Stimulated activated CD4-positive, alpha-beta T cell treated with anti-CD3 and anti-CD28 coated beads, TNF-alpha, amount 100 ng/mL, for 4 hours (primary cell): ENCODE results near the gene FCN3.

Source experiments
- DNase-seq, 3 experiments: peaks; one replicate each; pipeline ENCODE4 v3.0.0-alpha.2; 2020; ENCODE audit warnings: low read depth in 3 of 3

The FCN3 gene

DNA sequence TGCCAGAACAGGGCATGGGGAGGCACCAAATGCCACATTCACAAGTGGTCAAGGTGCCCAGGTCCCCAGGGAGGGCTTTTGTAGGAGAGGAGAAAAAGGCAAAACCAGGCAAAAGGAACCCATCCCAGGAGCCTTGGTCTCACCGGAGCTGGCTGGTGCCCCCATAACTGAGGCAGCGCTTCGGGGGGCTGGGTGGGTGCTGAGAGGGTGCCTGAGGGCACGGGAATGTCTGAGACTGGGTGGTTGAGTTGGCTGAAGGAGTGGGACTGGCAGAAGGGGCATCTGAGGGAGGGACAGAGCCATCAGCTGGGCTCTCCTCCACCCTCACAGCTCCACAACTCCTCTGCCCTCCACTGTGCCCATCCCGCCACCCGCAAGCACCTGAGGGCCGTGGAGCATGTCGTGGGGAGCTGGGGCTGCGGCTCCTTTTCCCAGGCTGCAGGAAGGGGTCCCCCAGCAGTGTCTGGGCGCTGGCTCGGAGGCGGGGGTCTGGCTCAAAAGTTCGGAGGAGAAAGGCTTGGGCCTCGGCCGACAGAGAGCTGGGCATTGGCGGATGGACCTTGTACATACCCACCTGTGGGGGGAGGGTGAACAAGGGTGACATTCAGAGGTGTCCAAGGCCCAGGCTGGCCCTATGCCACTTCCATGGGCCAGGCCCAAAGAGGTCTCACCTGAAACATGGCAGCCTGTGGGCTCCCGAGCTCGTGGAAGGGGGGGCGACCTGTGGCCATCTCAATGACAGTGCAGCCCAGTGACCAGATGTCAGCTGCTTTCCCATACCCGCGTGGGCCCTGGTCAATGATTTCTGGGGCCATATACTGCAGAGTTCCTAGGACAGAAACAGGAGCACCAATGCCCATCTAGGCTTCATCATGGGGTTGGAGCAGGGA, 16.3 kb downstream of the FCN3 start:
- DNase-seq: no peak

DNA sequence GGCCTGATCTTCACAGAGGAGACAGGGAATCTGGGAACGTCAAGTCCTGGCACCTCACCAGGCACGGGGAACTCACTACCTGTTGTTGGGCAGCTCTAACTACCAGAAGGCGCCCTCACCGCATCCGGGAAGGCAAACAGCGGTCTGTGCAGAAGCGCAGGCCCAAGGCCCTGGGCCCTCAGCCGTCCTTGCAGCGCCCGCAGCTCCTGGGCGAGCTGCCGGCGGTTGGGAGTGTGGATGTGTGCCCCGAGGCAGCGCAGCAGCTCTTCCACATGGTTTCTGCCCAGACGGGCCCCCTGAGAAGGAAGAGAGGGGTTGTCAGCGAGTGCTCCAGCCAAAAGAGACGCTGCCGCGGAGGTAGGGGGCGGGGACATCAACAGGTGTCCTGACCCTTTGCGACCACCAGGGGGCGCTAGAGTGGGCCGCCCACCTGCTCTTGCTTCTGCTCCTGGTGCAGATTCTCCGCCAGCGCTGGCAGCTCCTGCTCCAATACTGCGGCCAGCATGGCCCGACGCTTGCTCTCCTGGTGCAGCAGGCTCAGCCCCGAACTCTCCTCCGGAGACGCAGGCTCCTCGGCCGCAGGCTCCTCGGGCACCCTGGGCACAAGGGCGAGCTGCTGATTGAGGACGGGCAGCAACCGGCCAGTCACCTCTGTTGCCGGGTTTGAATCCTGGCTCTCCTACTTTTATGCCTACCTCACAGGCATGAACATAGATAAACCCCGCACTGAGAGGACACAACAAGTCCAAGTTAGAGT, 17.2 kb downstream of the FCN3 start:
- DNase-seq: peak; percentile 63 to 75 (median 65)

DNA sequence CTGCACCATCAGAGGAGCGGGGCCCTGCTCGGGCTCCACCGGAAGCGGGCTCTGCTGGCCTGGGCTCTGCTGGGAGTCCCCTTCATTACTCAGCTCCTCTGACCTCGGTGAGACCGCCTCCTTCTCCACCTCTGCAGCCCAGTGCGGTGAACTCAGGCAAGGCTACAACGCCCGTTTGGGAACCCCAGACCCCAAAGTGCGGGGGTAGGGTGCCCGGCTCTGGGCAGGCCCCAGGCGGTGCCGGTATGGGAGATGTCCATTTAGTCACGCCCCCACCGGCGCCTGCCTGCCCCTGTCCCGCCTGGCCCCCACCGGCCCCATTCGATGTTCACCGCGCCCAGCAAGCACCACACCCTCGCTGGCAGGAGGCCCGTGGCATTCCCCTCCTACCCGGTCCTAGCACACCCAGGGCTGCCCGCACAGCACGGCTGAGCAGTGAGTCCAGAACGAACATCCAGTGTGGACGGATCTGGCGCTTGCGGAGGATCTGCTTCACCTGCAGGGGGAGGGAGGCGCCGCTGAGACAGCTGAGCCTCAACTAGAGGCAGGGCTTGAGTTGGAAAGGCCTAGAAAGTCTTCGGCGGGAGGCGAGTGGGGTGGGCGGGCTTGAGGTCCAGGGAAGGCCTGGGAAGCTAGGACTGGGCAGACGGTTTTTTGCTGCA, 17.9 kb downstream of the FCN3 start:
- DNase-seq: no peak

DNA sequence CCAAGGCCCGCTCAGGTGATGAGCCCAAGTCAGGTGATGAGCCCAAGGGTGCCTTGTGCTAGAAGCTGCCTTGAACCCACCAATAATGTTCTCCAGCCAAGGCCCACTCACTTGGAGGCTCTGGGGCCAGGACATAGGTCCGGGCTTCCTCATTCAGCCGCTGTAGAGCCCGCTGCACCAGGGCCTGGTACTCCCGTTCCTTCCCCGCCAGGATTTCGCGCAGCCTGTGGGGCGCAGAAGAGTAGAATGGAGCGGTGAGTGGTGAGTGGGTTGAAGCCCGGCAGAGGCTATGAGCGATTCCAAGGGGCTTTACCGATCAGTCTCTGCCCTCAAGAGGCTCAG, 18.4 kb downstream of the FCN3 start:
- no peak for DNase-seq

DNA sequence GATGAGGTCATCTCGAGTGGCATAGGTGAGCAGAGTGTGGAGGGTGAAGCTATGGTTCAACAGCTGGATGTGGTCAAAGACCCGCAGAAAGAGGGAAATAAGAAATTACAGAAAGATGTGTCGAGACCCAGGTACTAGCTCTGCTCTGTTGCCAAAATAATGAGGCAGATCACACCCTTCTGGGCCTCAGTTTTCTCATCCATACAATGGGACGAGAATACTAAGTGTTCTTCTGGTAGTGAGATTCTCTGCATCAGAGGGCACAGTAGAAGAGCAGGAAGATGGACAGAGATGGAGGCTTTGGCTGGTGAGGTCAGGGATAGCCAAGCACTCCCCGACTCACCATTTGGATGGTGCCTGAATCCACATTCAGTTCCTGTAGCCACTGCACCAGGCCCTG, 18.9 kb downstream of the FCN3 start:
- DNase-seq: no peak

DNA sequence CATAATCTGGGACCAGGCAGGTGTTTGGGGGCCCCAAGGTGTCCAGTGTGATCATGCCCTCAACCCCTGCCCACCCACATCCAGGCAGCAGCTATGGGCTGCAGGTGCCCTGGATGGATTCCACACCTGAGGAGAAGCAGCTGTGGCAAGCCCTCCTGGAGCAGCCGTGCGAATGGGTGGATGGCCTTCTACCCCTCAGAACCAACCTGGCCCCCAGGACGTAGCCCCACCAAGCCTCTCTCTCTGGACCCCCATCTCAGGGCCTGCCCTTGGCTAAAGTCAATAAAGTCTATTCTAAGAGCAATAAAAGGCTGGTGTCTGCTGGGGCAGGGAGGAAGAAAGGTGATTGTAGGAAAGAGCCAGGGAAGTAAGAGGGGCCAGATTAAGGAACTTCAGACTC, 21.0 kb downstream of the FCN3 start:
- no peak for DNase-seq

DNA sequence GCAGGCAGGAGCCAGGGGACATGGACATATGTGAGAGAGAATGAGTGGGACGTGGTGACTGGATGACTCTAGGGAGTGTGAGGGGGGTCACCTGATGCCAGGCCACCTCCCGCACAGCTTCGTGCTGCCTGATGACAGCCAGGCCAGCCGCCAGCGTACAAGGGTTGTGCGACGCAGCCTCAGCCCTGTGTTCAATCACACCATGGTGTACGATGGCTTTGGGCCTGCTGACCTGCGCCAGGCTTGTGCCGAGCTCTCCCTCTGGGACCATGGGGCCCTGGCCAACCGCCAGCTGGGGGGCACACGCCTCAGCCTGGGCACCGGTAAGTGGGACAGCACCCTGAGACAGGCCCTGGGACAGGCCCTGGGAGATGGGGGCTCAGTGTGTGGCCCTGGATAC, 21.5 kb downstream of the FCN3 start:
- DNase-seq: no peak

DNA sequence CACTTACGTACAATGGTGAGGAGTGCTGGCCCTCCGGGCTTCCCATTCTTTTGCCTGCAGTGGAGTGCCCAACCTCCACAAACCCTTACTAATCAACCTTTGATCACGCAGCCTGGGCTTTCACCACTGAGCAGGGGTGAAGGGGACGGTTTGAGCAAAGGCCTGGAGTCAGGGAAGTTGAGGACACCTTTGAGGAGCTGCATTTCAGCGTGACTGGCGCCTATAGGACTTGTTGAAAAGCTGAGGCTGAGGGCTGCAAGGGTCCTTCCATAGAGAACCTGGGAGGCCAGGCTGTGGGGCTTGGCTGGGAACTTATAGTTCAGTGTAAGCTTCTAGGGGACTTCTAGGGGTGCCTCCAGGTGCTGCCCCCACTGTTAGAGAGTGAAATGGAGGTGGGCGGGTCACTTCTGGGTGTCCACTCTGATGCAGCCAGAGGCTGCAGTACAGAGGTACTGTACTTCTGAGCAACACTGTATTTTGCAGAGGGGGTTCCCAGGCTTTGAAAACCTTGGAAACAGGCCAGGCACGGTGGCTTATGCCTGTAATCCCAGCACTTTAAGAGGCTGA, 23.0 kb downstream of the FCN3 start:
- no peak for DNase-seq

DNA sequence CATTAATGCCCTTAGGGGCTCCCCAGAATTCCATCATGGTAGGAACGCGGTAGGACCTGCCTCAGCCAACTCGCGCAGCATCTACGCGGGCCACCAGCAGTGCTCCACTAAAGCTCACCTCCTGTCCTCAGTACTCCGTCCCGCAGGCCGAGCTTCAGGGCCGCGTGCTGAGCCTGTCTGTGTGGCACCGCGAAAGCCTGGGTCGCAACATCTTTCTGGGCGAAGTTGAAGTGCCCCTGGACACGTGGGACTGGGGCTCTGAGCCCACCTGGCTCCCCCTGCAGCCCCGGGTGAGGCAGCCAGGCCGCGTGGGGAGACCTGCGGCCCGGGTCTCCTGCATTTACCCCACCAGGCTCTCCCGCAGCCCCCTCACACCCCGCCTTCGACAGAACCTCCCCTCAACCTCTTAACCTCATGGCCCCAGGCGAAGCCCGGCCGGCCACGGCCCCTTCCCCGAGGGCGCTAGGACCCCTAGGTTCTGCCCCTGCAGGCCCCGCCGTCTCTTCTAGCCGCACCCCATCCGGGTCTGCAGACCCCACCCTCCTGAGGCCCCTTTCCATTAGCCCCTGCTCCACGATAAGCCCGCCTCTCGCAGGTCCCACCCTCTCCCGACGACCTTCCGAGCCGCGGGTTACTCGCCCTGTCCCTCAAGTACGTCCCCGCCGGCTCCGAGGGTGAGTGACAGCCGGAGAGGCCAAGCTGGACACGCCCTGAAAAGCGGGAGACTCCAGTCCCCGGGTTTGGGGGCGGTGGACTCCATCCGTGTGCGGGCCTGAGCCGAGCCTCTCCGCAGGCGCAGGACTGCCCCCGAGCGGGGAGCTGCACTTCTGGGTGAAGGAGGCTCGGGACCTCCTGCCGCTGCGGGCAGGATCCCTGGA, 23.7 kb downstream of the FCN3 start:
- no peak for DNase-seq

DNA sequence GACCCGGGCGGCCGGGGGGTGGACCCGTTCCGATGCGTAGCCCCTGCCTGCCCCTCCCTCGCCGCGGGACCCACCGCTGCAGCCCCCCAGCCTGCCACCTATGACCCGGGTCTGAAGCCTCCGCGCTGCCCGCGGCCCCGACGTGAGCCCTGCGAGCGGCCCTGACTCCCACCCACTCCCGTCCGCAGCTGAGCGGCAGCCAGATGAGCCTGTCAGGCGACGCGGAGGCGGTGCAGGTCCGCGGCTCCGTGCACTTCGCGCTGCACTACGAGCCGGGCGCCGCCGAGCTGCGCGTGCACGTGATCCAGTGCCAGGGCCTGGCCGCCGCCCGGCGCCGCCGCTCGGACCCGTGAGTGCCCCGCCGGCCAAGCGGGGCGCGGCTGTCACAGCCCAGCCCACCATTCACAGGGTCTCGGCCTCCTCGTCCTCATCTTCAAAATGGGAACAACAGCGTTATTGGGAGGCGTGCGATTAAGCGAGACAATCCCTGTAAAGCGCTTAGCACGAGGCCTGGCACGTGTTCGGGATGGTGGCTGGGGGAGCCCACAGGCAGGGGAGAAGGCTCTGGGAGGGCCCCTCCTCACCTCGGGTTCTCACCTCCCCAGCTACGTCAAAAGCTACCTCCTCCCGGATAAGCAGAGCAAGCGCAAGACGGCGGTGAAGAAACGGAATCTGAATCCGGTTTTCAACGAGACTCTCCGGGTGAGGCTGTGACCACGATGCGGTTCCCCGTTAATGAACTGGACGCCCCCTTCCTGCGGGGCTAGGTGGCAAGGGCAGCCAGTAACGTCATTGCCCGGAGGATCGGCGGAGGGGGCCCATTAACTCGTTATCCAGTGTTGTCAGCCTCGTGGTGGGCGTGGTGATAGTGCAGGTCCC, 24.6 kb downstream of the FCN3 start:
- no peak for DNase-seq

DNA sequence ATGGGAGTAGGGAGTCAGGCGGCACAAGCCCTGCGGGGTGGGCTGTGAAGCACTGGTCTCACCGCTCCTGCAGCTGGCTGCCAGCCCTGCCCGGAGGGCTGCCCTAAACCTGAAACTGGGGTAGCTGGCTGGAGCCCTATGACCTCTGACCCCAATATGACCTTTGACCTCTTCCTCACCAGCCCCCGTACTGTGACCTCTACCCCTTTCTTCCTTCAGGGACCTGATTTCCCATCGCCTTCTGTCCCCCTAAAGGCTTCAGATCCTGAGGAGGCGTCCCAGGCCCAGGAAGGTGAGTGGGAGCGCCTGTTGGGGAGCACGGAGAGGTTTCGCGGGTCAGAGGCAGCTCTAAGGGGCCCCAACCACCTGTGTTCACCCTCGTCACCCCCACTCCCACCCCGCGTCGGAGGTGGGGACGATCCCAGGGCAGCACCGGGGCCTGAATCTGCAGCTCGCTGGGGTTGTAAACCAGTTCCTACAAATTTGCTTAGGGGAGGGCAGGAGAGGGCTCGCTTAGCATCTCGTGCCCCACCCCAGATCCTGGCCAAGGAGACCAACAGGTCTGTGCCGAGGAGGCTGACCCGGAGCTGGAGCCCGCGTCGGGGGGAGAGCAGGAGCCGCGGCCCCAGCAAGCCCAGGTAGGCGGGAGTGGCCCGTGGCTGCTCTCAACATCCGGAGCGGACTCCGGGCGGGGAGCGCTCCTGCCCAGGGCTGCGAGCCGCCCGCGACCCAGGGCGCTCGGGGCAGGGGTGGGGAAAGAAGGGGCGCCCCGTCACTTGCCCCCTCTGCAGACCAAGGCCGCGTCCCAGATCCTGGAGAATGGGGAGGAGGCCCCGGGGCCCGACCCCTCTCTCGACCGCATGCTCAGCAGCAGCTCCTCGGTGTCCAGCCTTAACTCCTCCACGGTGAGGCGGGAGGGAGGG, 25.5 kb downstream of the FCN3 start:
- DNase-seq: no peak

DNA sequence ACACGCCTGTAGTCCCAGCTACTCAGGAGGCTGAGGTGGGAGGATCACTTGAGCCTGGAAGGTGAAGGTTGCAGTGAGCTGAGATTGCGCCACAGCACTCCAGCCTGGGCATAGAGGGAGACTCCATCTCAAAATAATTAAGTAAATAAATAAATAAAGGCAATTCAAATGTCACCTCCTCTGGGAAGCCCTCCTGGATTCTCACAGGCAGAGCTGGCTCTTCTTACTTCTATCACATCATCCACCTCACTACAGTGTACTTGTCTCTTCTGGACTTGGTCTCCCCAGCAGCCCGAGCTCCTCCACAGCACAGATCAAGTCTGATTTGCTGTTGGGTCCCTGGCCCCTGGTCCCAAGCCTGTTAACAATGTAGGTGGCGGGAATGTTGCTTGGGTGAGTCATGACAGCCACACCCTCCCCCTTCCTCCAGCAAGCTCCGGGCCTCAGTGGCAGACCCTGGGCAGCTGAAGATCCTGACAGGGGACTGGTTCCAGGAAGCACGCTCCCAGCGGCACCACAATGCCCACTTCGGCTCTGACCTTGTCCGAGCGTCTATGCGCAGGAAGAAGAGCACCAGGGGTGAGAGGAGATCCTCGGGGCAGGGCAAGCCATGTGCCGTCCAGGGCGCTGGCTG, 27.5 kb downstream of the FCN3 start:
- DNase-seq: no peak

DNA sequence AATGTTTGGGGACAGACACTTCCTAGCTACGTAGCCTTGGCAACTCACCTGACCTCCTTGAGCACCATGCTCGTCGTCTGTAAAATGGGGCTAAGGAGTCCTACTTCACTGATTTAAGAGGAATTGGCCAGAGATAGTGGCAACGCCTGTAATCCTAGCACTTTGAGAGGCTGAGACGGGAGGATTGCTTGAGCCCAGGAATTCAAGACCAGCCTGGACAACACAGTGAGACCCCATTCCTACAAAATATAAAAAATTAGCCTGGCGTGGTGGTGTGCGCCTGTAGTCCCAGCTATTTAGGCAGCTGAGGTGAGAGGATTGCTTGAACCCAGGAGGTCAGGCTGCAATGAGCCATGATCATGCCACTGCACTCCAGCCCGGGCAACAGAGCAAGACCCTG, 28.3 kb downstream of the FCN3 start:
- no peak for DNase-seq

DNA sequence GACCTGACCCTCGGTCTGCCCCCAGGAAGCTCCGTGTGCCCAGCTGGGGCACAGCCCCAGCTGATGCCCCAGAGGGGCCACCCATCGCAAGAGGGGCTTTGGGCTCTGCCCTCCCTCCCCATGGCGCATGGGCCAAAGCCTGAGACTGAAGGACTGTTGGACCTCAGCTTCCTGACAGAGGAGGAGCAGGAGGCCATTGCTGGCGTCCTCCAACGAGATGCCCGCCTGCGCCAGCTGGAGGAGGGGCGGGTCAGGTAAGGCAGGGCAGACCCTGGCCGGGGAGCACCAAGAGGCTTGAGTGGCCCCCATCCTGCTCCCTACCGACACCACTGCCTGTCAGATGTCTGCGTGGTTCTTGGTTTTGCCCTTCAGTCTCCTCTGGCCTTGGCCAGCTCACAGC, 29.4 kb downstream of the FCN3 start:
- no peak for DNase-seq

DNA sequence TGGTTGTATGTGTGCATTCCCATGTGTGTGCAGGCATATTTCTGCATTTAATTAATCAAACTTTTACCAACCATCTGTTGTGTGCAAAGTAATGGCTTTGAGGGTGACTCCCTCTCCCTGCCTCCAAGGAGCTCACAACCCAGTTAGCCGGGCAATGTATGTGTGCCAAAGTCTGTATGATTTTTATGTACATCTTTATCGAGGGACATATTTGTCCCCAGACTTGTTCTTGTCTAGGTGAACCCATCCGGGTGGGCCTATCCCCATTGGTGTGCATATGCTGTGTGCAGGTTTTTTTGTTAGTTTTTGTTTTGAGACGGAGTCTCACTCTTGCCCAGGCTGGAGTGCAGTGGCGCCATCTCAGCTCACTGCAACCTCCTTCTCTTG, 31.0 kb downstream of the FCN3 start:
- no peak for DNase-seq

DNA sequence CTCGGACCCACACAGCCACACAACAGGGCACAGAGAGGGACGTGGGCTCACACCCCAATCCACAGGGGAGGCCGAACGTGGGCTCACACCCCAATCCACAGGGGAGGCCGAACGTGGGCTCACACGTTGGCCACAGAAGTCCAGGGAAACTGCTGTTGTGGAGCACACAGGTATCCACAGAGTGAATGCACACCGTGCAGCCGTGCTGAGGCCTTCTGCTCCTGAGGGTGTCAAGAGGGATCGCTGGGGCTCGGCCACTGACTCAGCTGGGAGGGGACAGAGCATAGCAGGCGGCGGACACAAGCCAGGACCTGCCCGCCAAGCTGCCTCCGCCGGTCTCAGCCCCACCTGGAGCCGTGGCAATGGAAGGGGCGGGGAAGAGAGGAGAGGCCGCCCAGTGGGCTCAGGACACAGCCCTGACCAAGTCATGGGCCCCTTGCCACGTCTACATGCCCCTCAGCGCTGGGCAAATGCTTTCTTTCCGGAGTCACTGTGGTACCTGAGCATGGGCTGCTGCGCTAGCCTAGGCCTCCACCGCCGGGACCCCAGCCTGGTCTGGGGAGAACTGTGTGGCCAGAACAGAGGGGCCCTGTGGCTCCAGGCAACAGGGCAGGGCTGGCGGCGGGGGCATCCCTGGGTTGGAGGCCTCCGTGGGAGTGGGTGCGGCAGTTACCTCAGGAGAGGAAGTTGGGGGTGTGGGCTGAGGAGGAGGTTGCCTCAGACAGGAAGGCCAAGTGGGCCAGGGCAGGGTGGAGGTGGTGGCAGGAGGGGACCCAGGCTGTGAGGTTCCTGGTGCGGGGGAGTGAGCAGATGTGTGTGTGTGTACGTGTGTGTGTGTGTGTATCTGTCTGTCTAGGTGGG, 31.6 kb downstream of the FCN3 start:
- peak; percentile 33 to 80 (median 67) for DNase-seq

DNA sequence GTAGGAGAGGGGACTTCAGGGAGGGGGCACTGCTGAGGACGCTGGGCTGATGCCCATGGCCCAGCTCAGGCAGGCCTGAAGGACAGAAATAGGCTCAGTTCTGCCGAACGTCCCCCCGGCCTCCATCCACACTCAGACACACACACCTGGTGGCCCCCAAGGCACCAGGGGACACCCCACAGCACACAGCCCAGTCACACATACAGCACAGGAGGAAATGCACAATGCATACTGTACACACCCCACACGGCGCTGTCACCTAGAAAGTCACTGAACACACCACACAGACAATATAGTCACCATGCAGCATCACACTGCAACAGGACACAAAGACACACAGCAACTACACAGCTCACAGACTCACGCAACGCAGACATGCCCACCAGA, 32.2 kb downstream of the FCN3 start:
- DNase-seq: no peak
